SK-N-SH (cell line): Measurements from ENCODE around the gene RPS10. TPM values are rescaled to one million over a fixed set of nuclear protein-coding genes. Genes with fewer than 3 reads are reported as not detected.

Experiments used
- CTCF ChIA-PET: fragments of 300-600, 350-600 bp; formaldehyde crosslinking; extraction: SDS; loops from one replicate; lab custom pipeline; 2021; lab: Yijun Ruan, JAX
- POLR2A ChIA-PET: fragments of 350-600 bp; sonication (Branson Sonifier 250); formaldehyde crosslinking; extraction: SDS; loops from one replicate; lab custom pipeline; 2020; ENCODE audit warnings: antibody characterized with exemption, inconsistent platforms; lab: Yijun Ruan, JAX
- DNase-seq: peaks from one replicate; pipeline ENCODE4 v3.0.0; 2012
- H2AFZ ChIP-seq: fragments of 200-600 bp; sonication (generic); 2 replicates; pipeline ENCODE4 v1.8.1; 2016; ENCODE audit warnings: antibody characterized with exemption, mild to moderate bottlenecking, low read depth
- H3F3A ChIP-seq: fragments of 200-600 bp; sonication (generic); replicated peaks from 2 replicates; pipeline ENCODE3; 2016; ENCODE audit warnings: antibody characterized with exemption, mild to moderate bottlenecking; ENCODE audit not compliant: insufficient read depth
- H3K27ac ChIP-seq, 2 experiments: fragments of 200-500 bp in 1 of 2; fragments of 200-600 bp in 1 of 2; sonication (Bioruptor generic) in 1 of 2; sonication (generic), shearing (Covaris generic) in 1 of 2; 2 replicates each; pipeline versions ENCODE4 v1.5.1 to v1.6.1; 2014 to 2016; ENCODE audit warnings: low read depth in 2 of 2, inconsistent platforms in 1 of 2, low read length in 1 of 2, mild to moderate bottlenecking in 1 of 2, mixed read lengths in 1 of 2
- H3K27me3 ChIP-seq: fragments of 200-600 bp; sonication (generic), shearing (Covaris generic); 2 replicates; pipeline ENCODE4 v1.6.1; 2016; ENCODE audit warnings: mixed run types; ENCODE audit not compliant: insufficient read depth
- H3K36me3 ChIP-seq, 2 experiments: fragments of 200-500 bp in 1 of 2; fragments of 200-600 bp in 1 of 2; sonication (Bioruptor generic) in 1 of 2; sonication (generic) in 1 of 2; replicated peaks in 1 of 2; 2 replicates each; pipeline versions ENCODE3 to v1.5.1; 2014 to 2016; ENCODE audit warnings: low read length in 1 of 2, mild to moderate bottlenecking in 1 of 2; ENCODE audit not compliant: insufficient read depth in 2 of 2, control insufficient read depth in 1 of 2
- H3K4me1 ChIP-seq, 2 experiments: fragments of 200-500 bp in 1 of 2; fragments of 200-600 bp in 1 of 2; sonication (Bioruptor generic) in 1 of 2; sonication (generic), shearing (Covaris generic) in 1 of 2; 2 replicates each; pipeline versions ENCODE4 v1.5.1 to v1.6.1; 2014 to 2016; ENCODE audit warnings: low read depth in 1 of 2, low read length in 1 of 2, mixed run types in 1 of 2; ENCODE audit not compliant: insufficient read depth in 2 of 2, control insufficient read depth in 1 of 2
- H3K4me2 ChIP-seq: fragments of 200-600 bp; sonication (generic), shearing (Covaris generic); 2 replicates; pipeline ENCODE4 v1.6.1; 2017; ENCODE audit warnings: mixed run types
- H3K4me3 ChIP-seq, 2 experiments: fragments of 200-500 bp in 1 of 2; fragments of 200-600 bp in 1 of 2; sonication (Bioruptor generic) in 1 of 2; sonication (generic), shearing (Covaris generic) in 1 of 2; 2 replicates each; pipeline versions ENCODE4 v1.5.1 to v1.8.1; 2014 to 2016; ENCODE audit warnings: low read depth in 2 of 2, inconsistent platforms in 1 of 2, low read length in 1 of 2, mild to moderate bottlenecking in 1 of 2, mixed read lengths in 1 of 2, moderate library complexity in 1 of 2
- H3K79me2 ChIP-seq: fragments of 200-600 bp; sonication (generic); 2 replicates; pipeline ENCODE4 v1.8.1; 2017; ENCODE audit warnings: mild to moderate bottlenecking; ENCODE audit not compliant: insufficient read depth
- H3K9ac ChIP-seq: fragments of 200-600 bp; sonication (generic); 2 replicates; pipeline ENCODE4 v1.6.1; 2017; ENCODE audit warnings: mixed run types
- H3K9me2 ChIP-seq: fragments of 200-600 bp; sonication (generic); 2 replicates; pipeline ENCODE4 v1.6.1; 2017; ENCODE audit warnings: mixed run types
- H3K9me3 ChIP-seq: fragments of 200-600 bp; sonication (generic); 2 replicates; pipeline ENCODE4 v1.6.1; 2017; ENCODE audit warnings: mixed run types, mild to moderate bottlenecking, moderate library complexity
- H4K20me1 ChIP-seq: fragments of 200-600 bp; sonication (generic); 2 replicates; pipeline ENCODE4 v1.6.1; 2017; ENCODE audit warnings: mild to moderate bottlenecking, mixed run types; ENCODE audit not compliant: insufficient read depth
- GATA2 ChIP-seq: sonication (generic); formaldehyde crosslinking; IDR thresholded peaks from 2 replicates; pipeline ENCODE4 v1.5.0; 2020; ENCODE audit warnings: mild to moderate bottlenecking, missing genetic modification reagents
- IRF3 ChIP-seq: fragments of 150-350 bp; IDR thresholded peaks from 2 replicates; pipeline ENCODE4 v1.6.1; 2016; ENCODE audit warnings: mild to moderate bottlenecking, low read depth, low read length
- MAX ChIP-seq: IDR thresholded peaks from 2 replicates; pipeline ENCODE4 v1.4.0; 2012; ENCODE audit warnings: low read depth
- MEF2A ChIP-seq: IDR thresholded peaks from 2 replicates; pipeline ENCODE4 v1.4.0; 2012; ENCODE audit warnings: low read depth, borderline replicate concordance
- NFIC ChIP-seq: IDR thresholded peaks from 2 replicates; pipeline ENCODE4 v1.4.0; 2012; ENCODE audit warnings: borderline replicate concordance
- RAD21 ChIP-seq: IDR thresholded peaks from 2 replicates; pipeline ENCODE4 v1.6.1; 2012; ENCODE audit warnings: mild to moderate bottlenecking, low read length
- RCOR1 ChIP-seq: fragments of 150-350 bp; IDR thresholded peaks from 2 replicates; pipeline ENCODE4 v1.6.1; 2017; ENCODE audit warnings: antibody characterized with exemption, low read length
- SMC3 ChIP-seq: IDR thresholded peaks from 2 replicates; pipeline ENCODE4 v1.6.1; 2012; ENCODE audit warnings: low read depth, low read length, improper control_type of control experiment
- USF1 ChIP-seq: IDR thresholded peaks from 2 replicates; pipeline ENCODE4 v1.4.0; 2012; ENCODE audit warnings: low read depth, borderline replicate concordance
- WGBS: methylation state at CpG from one replicate; pipeline ENCODE4 v1.1.6; 2017; ENCODE audit warnings: low lambda C conversion rate; 5-methylcytosine and 5-hydroxymethylcytosine counted together
- polyA plus RNA-seq, 3 experiments: library from polyadenylated mRNA; depleted of rRNA; stranded (reverse); fragments of >200 nt; gene quantifications; 2 replicates each; pipeline ENCODE4 v1.2.3, GENCODE V29; 2012

Gene RPS10
- polyA plus RNA-seq, 1 of the 3 experiments (the other 2 are of a cell fraction), result 4,475 TPM

GRCh38 chr6:34457742-34458735, 32.2 kb upstream of the RPS10 start:
- Histone ChIP-seq H2AFZ (no peak overlapping the region), H3K36me3 (no peaks in the 10 kb centered on the region), H3K9ac (no peak overlapping the region), H3K4me2 (no peak overlapping the region), H3F3A (no peaks in the 10 kb centered on the region), H4K20me1 (no peaks in the 10 kb centered on the region), H3K79me2 (no peaks in the 10 kb centered on the region), H3K4me1 (peaks cover 0 to 3% of the 10 kb centered on the region in 2 experiments; a peak in 1 of 4 replicates), H3K4me3 (no peak overlapping the region), H3K9me3 (no peaks in the 10 kb centered on the region), H3K9me2 (no peaks in the 10 kb centered on the region), H3K27me3 (no peaks in the 10 kb centered on the region), H3K27ac (no peak overlapping the region)
- TF ChIP-seq USF1 (no peak), IRF3 (no peak), MEF2A (no peak), RCOR1 (no peak)
- ChIA-PET CTCF (interaction anchor here (1.1 to 5.2 kb wide), 7 partner anchors 10 to 682 kb away, joined by 3 to 74 read pairs (median 10); partner anchors contain the start of gene SMIM29), POLR2A (no interaction called here)
- no peak for DNase-seq
- WGBS, result 71% methylated on average over 10 of the region's 14 CpGs

- WGBS, result 80% methylated on average over 1 of the region's 2 CpGs
- no peak for DNase-seq
- Histone ChIP-seq H3K9me2 (no peaks in the 10 kb centered on the region), H3K36me3 (no peaks in the 10 kb centered on the region), H4K20me1 (no peaks in the 10 kb centered on the region), H3K27me3 (no peaks in the 10 kb centered on the region), H3K4me3 (no peak overlapping the region), H3K79me2 (no peaks in the 10 kb centered on the region), H3K9ac (no peak overlapping the region), H3K4me1 (no peaks in the 10 kb centered on the region; a peak in 1 of 4 replicates), H3F3A (no peaks in the 10 kb centered on the region), H3K27ac (no peak overlapping the region), H3K4me2 (no peak overlapping the region), H2AFZ (no peak overlapping the region), H3K9me3 (no peaks in the 10 kb centered on the region)
- TF ChIP-seq MAX (no peak), GATA2 (CRISPR knock-in tag) (no peak), NFIC (no peak), SMC3 (no peak), RAD21 (no peak)
- POLR2A ChIA-PET, result no interaction called here
- CTCF ChIA-PET, result interaction anchor here (1.1 to 1.3 kb wide), 3 partner anchors 70 to 261 kb away, joined by 3 to 4 read pairs (median 3); no protein-coding TSS in a partner anchor
Observed at GRCh38 chr6:34457382-34457741, 31.5 kb upstream of the RPS10 start.
